Transverse colon (tissue), 4 donors: ENCODE data around the gene KRT33B.

Experiments used
- CTCF ChIP-seq, 5 experiments: fragments of 200-600 bp in 3 of 5; fragments of 450-650 bp in 2 of 5; sonication (generic) in 3 of 5; IDR thresholded peaks; 1 replicate in 2 of 5; 2 replicates in 3 of 5; pipeline ENCODE4 v1.5.1; 2016 to 2017; ENCODE audit warnings: antibody characterized with exemption in 5 of 5, inconsistent platforms in 3 of 5, mild to moderate bottlenecking in 2 of 5, moderate library complexity in 1 of 5
- POLR2A ChIP-seq: fragments of 450-650 bp; IDR thresholded peaks from one replicate; pipeline ENCODE4 v1.6.1; 2016; ENCODE audit warnings: antibody characterized with exemption, mild to moderate bottlenecking, moderate library complexity
- POLR2AphosphoS5 ChIP-seq, 3 donors: sonication (generic); formaldehyde crosslinking; IDR thresholded peaks; one replicate each; pipeline ENCODE4 v1.6.1; 2016; ENCODE audit warnings: antibody characterized with exemption in 3 of 3

GRCh38 chr17:41322903-41323895 is 46.4 kb downstream of the KRT33B start:
- TF ChIP-seq CTCF (IDR thresholded peaks at IDR 0.05), result no peak
- TF ChIP-seq POLR2A, result no peak
- TF ChIP-seq POLR2AphosphoS5 (IDR thresholded peaks at IDR 0.05), result no peak
